HG02840 (cell line): ENCODE results near the gene DMTF1.
"Not testable (repeated sequence)": the region's sequence is repeated elsewhere in the genome, so short reads cannot be mapped to it uniquely, and the experiment has no call there.

Source experiments
- ATAC-seq: cut with Tn5 transposase; IDR thresholded peaks from one replicate; pipeline ENCODE4 v1.9.1; 2021; ENCODE audit warnings: mild to moderate bottlenecking, moderate library complexity, moderate number of reproducible peaks; ENCODE audit not compliant: unreplicated experiment, low FRiP score

Gene DMTF1

DNA sequence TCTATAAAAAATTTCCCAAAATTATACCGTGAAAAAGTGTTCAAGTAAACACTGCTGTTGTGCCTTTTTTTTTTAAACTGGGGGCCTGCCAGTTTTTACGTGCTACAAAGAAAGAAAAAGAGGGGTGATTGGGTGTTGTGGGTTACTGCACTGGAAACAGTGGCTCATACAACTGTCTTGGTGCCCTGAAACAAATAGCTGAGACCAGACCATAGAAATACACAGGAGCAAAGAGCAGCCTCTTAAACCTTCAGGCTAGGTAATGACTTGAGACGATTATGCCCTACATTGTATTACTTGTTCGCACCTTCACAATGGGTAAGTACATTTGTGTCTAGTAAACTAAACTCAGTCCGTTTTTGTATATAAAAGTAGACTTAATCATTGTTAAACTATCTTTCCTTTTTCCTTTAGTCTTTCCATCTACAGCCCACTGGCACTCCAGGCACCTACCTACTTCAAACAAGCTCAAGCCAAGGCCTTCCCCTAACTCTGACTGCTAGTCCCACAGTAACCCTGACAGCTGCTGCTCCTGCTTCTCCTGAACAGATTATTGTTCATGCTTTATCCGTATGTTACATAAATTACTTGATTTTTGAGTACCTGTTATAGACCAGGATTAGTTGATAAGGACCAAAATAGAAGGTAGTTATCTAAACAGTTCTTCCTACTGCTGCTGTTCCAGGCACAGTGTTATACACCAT, 40.7 kb downstream of the DMTF1 start:
- no peak for ATAC-seq

DNA sequence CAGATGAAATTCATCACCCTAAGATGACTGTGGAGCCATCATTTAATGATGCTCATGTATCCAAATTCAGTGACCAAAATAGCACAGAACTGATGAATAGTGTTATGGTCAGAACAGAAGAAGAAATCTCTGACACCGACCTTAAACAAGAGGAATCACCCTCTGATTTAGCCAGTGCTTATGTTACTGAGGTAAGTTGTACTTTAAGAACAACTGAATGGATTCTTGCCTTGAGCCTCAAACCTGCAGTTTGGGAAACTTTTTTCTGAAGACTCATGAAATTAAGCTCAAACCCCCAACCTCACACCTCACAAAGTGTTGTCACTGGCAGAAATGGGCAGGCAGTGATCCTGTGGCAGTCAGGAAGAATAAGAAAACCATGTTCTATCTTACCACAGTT, 41.7 kb downstream of the DMTF1 start:
- ATAC-seq, result no peak

DNA sequence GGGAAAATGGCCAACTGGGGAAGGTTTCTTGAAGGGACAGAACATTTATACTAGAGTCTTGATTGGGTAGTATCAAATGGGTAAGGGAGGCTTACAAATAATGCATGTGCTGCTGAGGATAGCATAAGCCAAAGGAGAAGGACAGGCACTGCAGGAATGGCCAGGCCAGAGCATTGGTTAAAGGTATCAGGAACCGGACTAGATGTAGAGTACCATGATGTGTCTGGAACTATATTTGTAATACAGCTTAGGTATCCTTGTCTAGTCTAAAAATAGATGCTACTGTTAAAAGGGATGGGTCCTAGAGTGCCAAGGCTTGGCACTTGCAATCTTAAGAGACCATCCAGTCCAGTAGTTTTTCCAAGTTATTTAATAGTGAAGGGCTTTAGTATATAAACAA, 47.0 kb downstream of the DMTF1 start:
- ATAC-seq, result no peak

DNA sequence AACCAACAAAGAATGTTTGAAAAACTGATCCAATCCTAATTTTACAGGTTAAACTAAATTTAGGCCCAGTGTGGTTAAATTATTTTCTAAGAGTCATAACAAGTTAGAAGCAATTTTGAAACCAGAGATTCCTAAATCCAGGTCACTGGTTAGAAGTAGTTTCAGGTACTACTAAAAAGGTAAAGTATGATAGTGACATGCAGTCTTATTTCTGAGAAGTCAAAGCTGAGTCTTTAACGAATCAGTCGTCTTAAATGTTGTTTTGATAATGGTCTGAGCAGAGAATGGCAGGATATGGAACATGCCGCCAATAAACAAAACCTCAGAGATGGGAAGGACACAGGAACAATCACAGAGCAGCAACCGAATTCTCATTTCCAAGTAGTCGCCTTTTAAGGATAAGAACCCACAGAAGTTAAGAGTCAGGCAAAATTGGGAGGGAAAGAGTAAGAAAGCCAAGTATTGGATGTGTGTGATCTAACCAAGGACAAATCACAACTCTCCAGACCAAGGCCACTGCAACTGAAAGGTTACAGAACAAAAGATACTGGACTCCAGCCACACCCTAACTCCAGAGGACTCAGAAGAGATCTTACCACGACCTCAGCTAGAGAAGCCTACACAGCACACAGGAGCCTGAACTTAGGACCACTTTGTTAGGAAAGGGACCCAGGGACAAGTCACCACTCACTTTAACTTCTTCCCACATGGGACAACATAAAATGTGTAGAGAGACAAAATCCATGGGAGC, 47.6 kb downstream of the DMTF1 start:
- ATAC-seq, result no peak

DNA sequence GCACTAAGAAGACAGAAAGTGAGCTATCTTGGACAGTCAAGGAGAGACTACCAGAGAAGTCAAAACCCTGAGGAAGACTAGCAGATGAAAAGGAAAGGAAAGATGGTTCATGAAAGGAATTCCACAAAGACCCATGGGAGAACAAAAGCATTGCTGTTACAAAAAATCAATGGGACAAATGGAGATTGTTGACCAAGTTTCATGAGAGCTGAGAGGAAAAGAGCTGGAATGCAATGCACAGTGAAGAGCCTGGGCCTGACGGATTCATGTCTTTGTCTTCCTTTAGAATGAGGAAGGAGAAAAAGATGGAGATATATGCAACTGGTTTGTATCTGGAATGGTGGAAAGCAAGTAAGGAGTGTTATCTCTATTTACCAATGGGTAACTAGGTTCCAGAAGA, 50.0 kb downstream of the DMTF1 start:
- ATAC-seq, result no peak

DNA sequence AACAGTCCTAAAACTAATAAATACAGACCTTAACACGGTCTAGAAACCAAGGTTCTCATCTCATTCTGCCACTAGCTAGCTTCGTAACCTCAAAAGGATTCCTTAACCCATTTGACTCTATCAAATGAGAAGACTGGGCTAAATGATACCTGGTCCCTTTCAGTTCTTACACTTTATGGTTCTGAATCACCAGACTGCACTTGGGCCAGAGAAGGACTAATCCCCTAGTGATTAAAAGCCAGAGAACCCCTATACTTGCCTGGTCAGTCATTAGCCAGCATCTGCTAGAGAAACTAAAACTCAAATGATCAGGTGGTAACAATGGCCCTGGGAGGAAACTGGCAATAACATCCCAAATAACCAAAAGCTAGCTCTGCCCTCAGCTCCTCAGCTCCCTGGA, 50.5 kb downstream of the DMTF1 start:
- ATAC-seq, result no peak

DNA sequence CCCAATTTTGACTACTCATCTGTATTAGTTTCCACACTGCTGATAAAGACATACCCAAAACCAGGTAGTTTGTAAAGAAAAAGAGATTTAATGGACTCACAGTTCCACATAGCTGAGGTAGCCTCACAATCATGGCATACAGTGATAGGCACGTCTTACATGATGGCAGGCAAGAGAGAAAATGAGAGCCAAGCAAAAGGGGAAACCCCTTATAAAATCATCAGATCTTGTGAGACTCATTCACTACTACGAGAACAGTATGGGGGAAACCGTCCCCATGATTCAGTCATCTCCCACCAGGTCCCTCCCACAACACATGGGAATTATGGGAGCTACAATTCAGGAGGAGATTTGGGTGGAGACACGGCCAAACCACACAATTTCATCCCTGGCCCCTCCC, 51.7 kb downstream of the DMTF1 start:
- ATAC-seq, result not testable (repeated sequence)

DNA sequence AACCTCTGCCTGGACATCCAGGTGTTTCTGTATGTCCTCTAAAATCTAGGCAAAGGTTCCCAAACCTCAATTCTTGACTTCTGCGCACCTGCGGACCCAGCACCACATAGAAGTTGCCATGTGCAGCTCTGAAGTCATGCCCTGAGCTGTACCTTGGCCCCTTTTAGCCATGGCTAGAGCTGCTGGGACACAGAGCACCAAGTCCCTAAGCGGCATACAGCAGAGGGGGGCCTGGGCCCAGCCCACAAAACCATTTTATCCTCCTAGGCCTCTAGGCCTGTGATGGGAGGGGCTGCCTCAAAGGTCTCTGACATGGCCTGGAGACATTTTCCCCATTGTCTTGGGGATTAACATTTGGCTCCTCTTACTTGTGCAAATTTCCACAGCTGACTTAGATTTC, 52.7 kb downstream of the DMTF1 start:
- no peak for ATAC-seq

DNA sequence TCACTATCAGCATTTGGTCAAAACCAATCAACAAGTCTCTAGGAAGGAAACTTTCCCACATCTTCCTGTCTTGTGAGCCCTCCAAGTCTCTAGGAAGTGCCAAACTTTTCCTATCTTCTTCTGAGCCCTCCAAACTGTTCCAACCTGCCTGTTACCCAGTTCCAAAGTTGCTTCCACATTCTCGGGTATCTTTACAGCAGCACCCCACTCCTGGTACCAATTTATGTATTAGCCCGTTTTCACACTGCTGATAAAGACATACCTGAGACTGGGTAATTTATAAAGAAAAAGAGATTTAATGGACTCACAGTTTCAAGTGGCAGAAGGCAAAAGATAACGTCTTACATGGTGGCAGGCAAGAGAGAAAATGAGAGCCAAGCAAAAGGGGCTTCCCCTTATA, 53.4 kb downstream of the DMTF1 start:
- not testable (repeated sequence) for ATAC-seq

DNA sequence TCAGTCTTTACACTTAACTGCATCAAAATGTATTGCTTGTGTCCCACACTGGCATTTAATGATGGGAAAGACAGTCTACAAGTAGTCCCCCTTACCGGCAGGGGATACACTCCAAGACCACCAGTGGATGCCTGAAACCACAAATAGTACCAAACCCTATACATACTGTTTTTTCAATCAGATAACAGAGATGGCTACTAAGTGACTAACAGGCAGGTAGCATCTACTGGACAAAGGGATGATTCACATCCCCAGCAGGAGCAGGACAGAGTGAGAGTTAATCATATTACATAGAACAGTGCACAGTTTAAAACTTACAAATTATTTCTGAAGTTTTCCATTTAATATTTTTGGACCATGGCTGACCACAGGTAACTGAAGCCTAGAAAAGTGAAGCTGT, 54.1 kb downstream of the DMTF1 start:
- ATAC-seq, result no peak

DNA sequence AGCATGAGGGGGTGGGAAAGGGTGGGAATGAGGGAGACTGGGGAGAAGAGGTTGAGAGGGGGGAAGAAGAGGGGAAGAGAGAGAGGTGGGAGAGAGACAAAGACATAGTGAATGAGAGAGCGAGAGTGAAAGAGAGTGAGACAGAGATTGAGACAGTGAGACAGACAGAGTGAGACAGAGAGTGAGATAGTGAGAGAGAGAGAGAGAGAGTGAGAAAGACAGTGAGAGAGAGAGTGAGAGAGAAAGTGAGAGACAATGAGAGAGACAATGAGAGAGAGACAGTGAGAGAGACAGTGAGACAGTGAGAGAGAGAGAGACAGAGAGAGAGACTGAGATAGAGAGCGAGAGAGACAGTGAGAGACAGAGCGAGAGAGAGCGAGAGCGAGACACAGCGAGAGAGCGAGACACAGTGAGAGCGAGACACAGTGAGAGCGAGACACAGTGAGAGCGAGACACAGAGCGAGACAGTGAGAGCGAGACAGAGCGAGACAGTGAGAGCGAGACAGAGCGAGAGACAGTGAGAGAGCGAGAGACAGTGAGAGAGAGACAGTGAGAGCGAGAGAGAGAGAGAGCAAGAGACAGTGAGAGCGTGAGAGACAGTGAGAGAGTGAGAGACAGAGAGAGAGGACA, 57.2 kb downstream of the DMTF1 start:
- ATAC-seq, result no peak

DNA sequence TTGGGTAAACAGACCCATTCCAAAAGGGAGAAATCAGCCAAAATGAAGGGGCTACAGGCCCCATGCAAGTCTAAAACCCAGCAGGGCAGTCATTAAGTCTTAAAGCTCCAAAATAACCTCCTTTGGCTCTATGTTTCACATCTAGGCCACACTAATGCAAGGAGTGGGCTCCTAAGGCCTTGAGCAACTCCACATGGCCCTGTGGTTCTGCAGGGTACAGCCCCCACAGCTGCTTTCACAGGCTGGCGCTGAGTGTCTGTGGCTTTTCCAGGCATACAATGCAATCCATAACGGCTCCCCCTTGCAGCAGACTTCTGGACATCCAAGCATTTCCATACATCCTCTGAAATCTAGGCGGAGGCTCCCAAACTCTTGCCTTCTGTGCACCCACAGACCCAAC, 58.3 kb downstream of the DMTF1 start:
- no peak for ATAC-seq

DNA sequence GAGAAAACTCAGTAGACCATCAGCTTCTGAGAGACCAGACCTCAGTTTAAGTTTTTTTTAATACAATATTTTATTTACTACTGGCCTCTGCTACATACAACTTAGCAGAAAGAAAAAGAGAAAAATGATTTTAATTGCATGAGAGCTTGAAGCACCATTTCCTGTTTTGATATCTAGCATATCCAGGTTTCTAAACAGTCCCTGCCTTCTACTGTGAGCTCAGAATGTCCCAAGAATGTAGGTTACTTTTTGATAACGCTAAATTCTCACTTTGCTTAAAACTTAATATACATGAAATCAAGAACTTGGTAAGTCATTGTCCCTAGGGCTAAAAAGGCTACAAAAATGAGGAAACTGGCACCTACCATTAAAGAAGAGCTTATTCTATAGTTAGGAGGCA, 60.2 kb downstream of the DMTF1 start:
- no peak for ATAC-seq

DNA sequence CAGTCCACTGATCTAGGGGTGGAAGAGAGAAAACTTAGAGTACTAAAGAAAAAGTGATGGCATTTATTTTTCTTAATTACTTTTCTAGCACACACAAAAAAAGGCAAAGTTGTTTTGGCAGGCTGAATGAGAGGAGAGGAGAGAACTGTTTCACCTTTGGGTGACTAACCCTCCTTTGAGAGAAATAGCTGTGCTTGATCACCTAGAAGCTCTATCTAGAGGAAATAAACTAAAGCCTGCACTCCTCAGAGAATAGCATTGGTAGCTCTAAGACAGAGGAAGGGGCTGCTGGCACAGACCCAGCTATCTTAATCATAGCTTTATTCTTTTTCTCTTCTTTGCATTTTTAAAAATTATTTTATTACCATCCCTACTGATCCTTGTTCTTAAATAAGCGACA, 61.0 kb downstream of the DMTF1 start:
- ATAC-seq, result no peak

DNA sequence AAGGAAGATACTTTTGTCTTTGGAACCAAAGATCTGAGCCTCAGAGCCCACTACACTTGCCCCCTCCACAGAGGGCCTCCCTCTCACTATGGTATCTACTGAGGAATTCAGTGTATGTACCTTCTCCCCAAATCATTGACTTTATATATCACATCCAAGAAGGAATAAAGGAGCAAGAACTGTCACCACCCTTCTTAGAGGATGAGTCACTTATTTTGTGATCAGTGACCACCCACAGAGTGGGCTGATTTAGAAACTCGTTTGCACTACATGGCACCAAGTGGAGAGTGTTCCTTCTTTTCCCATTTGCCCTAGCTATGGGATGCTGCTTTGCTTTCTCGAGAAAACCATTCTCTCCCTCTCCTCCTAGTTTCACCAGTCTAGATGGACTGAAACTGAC, 61.6 kb downstream of the DMTF1 start:
- ATAC-seq, result no peak

DNA sequence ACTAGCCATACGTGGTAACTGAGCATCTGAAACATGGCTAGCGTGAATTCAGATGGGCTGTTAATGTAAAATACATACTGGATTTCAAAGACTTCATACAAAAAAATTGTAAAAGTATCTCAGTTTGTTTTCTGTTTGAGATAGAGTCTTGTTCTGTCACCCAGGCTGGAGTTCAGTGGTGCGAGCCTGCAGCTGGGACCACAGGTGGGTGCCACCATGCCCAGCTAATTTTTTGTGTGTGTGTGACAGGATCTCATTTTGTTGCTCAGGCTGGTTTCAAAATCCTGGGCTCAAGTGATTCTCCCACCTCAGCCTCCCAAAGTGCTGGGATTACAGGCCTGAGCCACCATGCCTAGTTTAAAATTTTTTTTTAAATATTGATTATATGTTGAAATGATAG, 62.8 kb downstream of the DMTF1 start:
- no peak for ATAC-seq

DNA sequence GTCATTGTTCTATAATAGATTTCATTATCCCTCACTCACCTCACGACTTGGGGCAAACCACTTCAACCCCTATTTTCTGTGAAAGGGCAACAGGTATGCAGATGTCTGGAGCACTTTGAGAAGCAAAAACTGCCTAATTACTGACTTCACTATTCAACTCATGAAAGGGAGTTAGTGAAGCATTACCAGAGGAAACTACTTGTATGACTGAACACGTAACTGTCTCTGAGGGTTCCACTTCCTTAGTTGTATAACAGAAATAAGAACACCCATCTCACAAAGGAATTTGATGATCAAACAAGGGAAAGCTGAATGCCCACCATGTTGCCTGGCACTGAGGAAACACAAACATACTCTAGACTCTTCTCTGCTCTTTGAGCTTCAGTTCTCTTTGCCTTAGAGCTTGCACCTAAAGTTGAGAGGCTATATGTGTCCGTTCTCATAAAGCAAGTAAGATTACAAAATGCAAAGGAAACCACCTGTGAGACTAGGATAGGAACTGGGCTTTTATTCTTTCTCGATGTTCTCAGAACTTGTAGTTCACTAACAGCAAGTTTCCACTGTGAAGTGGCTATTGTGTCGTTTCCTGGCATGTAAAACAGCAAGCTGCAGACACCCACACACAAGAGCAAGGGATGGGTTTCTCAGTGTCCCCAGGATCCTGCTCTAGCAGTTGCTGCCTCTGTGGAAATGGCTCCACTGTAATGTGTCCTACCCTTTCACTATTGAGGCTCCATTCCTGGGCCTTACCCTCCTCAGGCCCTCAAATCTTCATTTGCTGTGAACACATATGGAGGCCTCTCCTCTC, 64.7 kb downstream of the DMTF1 start:
- ATAC-seq, result peak; percentile 54

DNA sequence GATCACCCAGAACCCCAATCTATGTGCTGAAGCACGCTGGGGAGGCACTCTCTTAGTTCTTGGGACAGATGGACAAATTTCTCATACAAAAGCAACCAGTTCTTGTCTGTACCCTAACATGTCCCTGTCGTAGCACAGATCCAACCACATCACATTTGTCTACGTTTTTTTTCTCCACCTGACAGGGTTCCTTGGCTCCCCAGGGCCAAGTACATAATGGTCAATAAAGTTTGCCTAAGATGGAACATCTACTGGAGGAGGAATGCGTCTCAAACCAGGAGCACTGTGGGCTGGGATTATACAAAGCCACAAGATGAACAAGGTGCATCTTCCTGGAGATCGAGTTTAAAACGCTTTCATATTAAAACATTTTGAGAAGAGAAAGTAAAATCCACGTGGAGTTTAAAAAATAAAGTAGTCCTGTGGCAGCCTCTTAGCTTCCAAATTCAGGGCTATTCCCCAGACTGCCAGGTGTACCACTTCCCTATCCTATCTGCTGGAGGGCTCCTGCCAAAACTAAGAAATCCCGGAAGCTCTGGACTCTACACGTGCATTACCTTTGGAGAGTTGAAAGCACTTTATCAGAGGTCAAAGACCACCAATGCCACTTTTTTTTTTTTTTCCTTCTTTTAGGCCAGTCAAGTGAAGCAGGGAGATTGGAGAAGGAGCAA, 65.9 kb downstream of the DMTF1 start:
- no peak for ATAC-seq

DNA sequence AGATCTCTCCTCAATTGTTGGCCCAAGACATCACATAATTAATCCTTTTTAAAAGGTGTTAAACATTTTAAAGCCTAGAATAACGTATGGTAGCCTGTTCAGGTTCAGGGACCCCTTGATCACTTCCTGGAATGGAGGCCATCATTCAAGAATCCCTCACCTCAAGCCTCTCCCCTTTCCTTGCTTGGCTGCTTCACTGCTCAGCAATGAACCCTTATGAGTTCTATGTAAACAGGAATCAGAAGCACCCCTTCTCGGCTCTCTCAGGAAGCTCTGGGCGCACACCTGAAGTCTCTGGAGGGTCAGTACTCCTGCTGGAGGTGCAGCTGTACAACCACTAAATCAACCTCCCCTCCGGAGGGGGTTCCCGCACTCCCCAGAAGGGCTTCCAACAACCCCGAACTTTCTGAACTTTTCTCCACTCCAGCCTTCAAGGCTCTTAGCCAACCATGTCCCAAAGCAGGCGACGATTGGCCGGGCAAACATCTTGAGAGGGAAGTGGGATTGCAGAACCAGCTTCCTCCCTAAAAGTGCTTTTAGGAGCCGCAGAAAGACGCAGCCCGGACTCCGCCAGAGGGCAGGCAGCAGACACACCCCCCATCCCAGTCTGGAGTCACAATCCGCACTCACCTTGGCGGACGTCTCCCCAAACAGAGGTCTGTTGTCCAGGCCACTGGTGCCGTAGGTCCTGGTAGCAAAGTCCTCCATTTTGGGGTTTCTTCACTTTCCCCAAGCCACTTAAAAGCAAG, 66.7 kb downstream of the DMTF1 start:
- ATAC-seq, result peak; percentile 10

DNA sequence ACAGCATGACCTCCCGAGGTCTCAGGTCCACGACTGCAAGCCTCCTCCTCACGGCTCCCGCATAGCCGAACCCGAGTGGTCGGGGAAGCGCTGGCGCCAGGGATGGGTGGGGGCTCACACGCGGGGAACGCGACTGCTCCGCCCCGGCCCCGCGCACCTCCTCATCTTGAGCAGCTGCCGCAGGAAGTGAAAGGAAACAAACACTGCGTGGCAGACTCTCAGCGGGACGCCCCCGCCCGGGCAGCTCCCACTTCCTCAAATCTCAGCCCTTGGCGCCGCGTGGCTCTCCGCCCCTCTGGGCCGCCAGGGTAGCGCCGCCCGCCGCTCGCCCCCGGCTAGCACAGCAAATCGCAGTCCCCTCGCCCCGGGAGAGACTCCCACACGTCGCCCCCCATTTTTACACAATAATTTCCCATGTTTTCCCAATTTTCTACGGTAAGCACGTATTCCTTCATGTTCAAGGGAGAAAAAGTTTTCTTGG, 67.3 kb downstream of the DMTF1 start, which contains the start of gene TMEM243:
TSS of gene TMEM243 (minus strand) at position 188 of the 481 bp plus-strand sequence. CDS start 229 bp downstream, outside the sequence.
- peak; percentile 43 for ATAC-seq
